Suprapubic skin (tissue), 4 donors: ENCODE data around the gene CEBPE. TPM values are rescaled to one million over a fixed set of nuclear protein-coding genes. Genes with fewer than 3 reads are reported as not detected.
A peak's percentile ranks its signal among the peaks of the same experiment; 100 is the strongest.

Experiments used
- DNase-seq, 2 donors: peaks; one replicate each; pipeline ENCODE4 v3.0.0-alpha.2; 2019; ENCODE audit warnings: low spot score in 2 of 2
- H3K27ac ChIP-seq: fragments of 200-600 bp; sonication (generic); one replicate; pipeline ENCODE4 v1.5.1; 2019
- H3K27me3 ChIP-seq: fragments of 200-600 bp; sonication (generic); one replicate; pipeline ENCODE4 v1.5.1; 2019
- H3K36me3 ChIP-seq: fragments of 200-600 bp; sonication (generic); one replicate; pipeline ENCODE4 v1.5.1; 2019
- H3K4me1 ChIP-seq: fragments of 200-600 bp; sonication (generic); one replicate; pipeline ENCODE4 v1.5.1; 2019
- H3K4me3 ChIP-seq: fragments of 200-600 bp; sonication (generic); one replicate; pipeline ENCODE4 v1.5.1; 2019; ENCODE audit warnings: mild to moderate bottlenecking
- H3K9me3 ChIP-seq: fragments of 200-600 bp; sonication (generic); one replicate; pipeline ENCODE4 v1.5.1; 2019
- CTCF ChIP-seq, 2 donors: fragments of 200-600 bp in 1 of 2; fragments of 450-650 bp in 1 of 2; sonication (generic) in 1 of 2; IDR thresholded peaks; one replicate each; pipeline ENCODE4 v1.5.1; 2016 to 2019; ENCODE audit warnings: antibody characterized with exemption in 2 of 2, mild to moderate bottlenecking in 1 of 2, moderate library complexity in 1 of 2
- EP300 ChIP-seq: sonication (generic); formaldehyde crosslinking; IDR thresholded peaks from one replicate; pipeline ENCODE4 v1.6.1; 2017; ENCODE audit warnings: antibody characterized with exemption
- POLR2A ChIP-seq, 2 donors: fragments of 450-650 bp; IDR thresholded peaks; one replicate each; pipeline ENCODE4 v1.6.1; 2017; ENCODE audit warnings: antibody characterized with exemption in 2 of 2, mild to moderate bottlenecking in 2 of 2, moderate library complexity in 2 of 2
- POLR2AphosphoS5 ChIP-seq, 3 donors: sonication (generic); formaldehyde crosslinking; IDR thresholded peaks; one replicate each; pipeline ENCODE4 v1.6.1; 2017; ENCODE audit warnings: antibody characterized with exemption in 3 of 3
- WGBS: methylation state at CpG from one replicate; pipeline ENCODE4 v1.1.5; 2018; 5-methylcytosine and 5-hydroxymethylcytosine counted together
- total RNA-seq, 4 donors: library from RNA; depleted of rRNA; stranded (reverse); fragments of >200 nt; gene quantifications; one replicate each; pipeline ENCODE4 v1.1.0, GENCODE V29; 2016

Gene CEBPE
- total RNA-seq, 4 donors from 2014 or later = not detected

GRCh38 chr14:23104591-23105347 lies 14.3 kb downstream of the CEBPE start, which contains the start of gene CIROP:
Gene CIROP (minus strand): TSS chr14:23104989. CDS start chr14:23104920, 69 bp downstream.
- DNase-seq = peak in 1 of 2 donors; percentile 48
- WGBS = 68% methylated on average over 11 of the region's 11 CpGs
- H3K4me3 ChIP-seq = no peak within 1 kb of the TSS
- no peaks in the 10 kb centered on the region for H3K36me3 ChIP-seq
- H3K27ac ChIP-seq = no peak within 1 kb of the TSS
- H3K4me1 ChIP-seq = no peaks in the 10 kb centered on the region
- TF ChIP-seq POLR2AphosphoS5 (IDR thresholded peaks at IDR 0.05) (no peak), EP300 (no peak)
- no peaks in the 10 kb centered on the region for H3K27me3 ChIP-seq
- no peaks in the 10 kb centered on the region for H3K9me3 ChIP-seq

GRCh38 chr14:23104070-23104590 lies 14.9 kb downstream of the CEBPE start:
- 92% methylated on average over 6 of the region's 6 CpGs for WGBS
- Histone ChIP-seq H3K27ac (no peak overlapping the region), H3K4me3 (no peak overlapping the region), H3K9me3 (no peaks in the 10 kb centered on the region), H3K27me3 (no peaks in the 10 kb centered on the region), H3K36me3 (no peaks in the 10 kb centered on the region), H3K4me1 (no peaks in the 10 kb centered on the region)
- DNase-seq = no peak
- no peak for TF ChIP-seq CTCF (IDR thresholded peaks at IDR 0.05)
- TF ChIP-seq POLR2A (IDR thresholded peaks at IDR 0.05) = no peak
- no peak for TF ChIP-seq POLR2AphosphoS5 (IDR thresholded peaks at IDR 0.05)
- TF ChIP-seq EP300 = no peak

GRCh38 chr14:23103581-23103980 lies 15.5 kb downstream of the CEBPE start:
- 92% methylated on average over 4 of the region's 4 CpGs for WGBS
- no peaks in the 10 kb centered on the region for H3K27me3 ChIP-seq
- peak in 1 of 2 donors; percentile 44 for DNase-seq
- H3K36me3 ChIP-seq = peaks cover 3% of the 10 kb centered on the region
- no peak overlapping the region for H3K27ac ChIP-seq
- no peak overlapping the region for H3K4me3 ChIP-seq
- TF ChIP-seq POLR2AphosphoS5 (IDR thresholded peaks at IDR 0.05) (no peak), CTCF (IDR thresholded peaks at IDR 0.05) (no peak), EP300 (no peak)
- no peaks in the 10 kb centered on the region for H3K4me1 ChIP-seq
- H3K9me3 ChIP-seq = no peaks in the 10 kb centered on the region

- no peaks in the 10 kb centered on the region for H3K27me3 ChIP-seq
- TF ChIP-seq POLR2AphosphoS5 (IDR thresholded peaks at IDR 0.05) = no peak
- H3K4me1 ChIP-seq = no peaks in the 10 kb centered on the region
- H3K9me3 ChIP-seq = no peaks in the 10 kb centered on the region
- DNase-seq = peak in 1 of 2 donors; percentile 69
- WGBS = 93% methylated on average over 2 of the region's 2 CpGs
- H3K36me3 ChIP-seq = peaks cover 10% of the 10 kb centered on the region
- no peak overlapping the region for H3K4me3 ChIP-seq
- H3K27ac ChIP-seq = no peak overlapping the region
These were observed 16.3 kb downstream of the CEBPE start for GRCh38 chr14:23102801-23103200.

GRCh38 chr14:23101986-23102625 lies 16.9 kb downstream of the CEBPE start:
- H3K27me3 ChIP-seq = no peaks in the 10 kb centered on the region
- WGBS = 71% methylated on average over 10 of the region's 10 CpGs
- H3K36me3 ChIP-seq = peaks cover 14% of the 10 kb centered on the region
- H3K27ac ChIP-seq = no peak overlapping the region
- peak in 1 of 2 donors; percentile 76 for DNase-seq
- no peak for TF ChIP-seq EP300
- no peak for TF ChIP-seq POLR2A (IDR thresholded peaks at IDR 0.05)
- no peak for TF ChIP-seq POLR2AphosphoS5 (IDR thresholded peaks at IDR 0.05)
- no peak for TF ChIP-seq CTCF (IDR thresholded peaks at IDR 0.05)
- H3K4me3 ChIP-seq = no peak overlapping the region
- H3K9me3 ChIP-seq = no peaks in the 10 kb centered on the region
- H3K4me1 ChIP-seq = peaks cover 4% of the 10 kb centered on the region
